ENCODE measurements around the gene PRKX.
"Not testable (repeated sequence)": the region's sequence is repeated elsewhere in the genome, so short reads cannot be mapped to it uniquely, and the experiment has no call there.

Gene PRKX

GRCh38 chrX:3560010-3560409 lies 153.4 kb downstream of the PRKX start:
- DNase-seq = not testable (repeated sequence)

Measured in NCI-H1092 treated with DMSO at 0.1 percent for 48 hours (cell line).